Keratinocyte (primary cell): ENCODE measurements around the gene RESP18. TPM values are rescaled to one million over a fixed set of nuclear protein-coding genes. Genes with fewer than 3 reads are reported as not detected.
A peak's percentile ranks its signal among the peaks of the same experiment; 100 is the strongest.

Source experiments
- DNase-seq: peaks from one replicate; pipeline ENCODE4 v3.0.0-alpha.2; 2011; ENCODE audit warnings: low read depth, missing footprints, low spot score
- FAIRE-seq: peaks from 2 replicates; lab custom pipeline; 2011; peaks lifted over from hg19 to GRCh38; lab: Jason Lieb, UNC
- H2AFZ ChIP-seq: 2 replicates; pipeline ENCODE4 v1.6.0; 2012; ENCODE audit warnings: low read length, control low read depth, inconsistent platforms; ENCODE audit not compliant: control insufficient read depth
- H3K27ac ChIP-seq: 2 replicates; pipeline ENCODE4 v1.5.1; 2011; ENCODE audit warnings: low read length; ENCODE audit not compliant: control insufficient read depth, insufficient read depth
- H3K27me3 ChIP-seq: 3 replicates; pipeline ENCODE4 v1.6.0; 2011; ENCODE audit warnings: low read length; ENCODE audit not compliant: control insufficient read depth, insufficient read depth; ENCODE audit errors: extremely low read depth
- H3K36me3 ChIP-seq, 2 experiments: 2 replicates in 1 of 2; 3 replicates in 1 of 2; pipeline ENCODE4 v1.5.1; 2011; ENCODE audit warnings: low read length in 2 of 2, mild to moderate bottlenecking in 1 of 2; ENCODE audit not compliant: control insufficient read depth in 2 of 2, insufficient read depth in 2 of 2; ENCODE audit errors: extremely low read depth in 1 of 2
- H3K4me1 ChIP-seq: 3 replicates; pipeline ENCODE4 v1.5.1; 2011; ENCODE audit warnings: low read length; ENCODE audit not compliant: control insufficient read depth, insufficient read depth; ENCODE audit errors: extremely low read depth
- H3K4me2 ChIP-seq: 3 replicates; pipeline ENCODE4 v1.6.0; 2011; ENCODE audit warnings: low read depth, low read length; ENCODE audit not compliant: control insufficient read depth, insufficient read depth; ENCODE audit errors: extremely low read depth
- H3K4me3 ChIP-seq, 3 experiments: fragments of 200-600 bp in 1 of 3; sonication (generic) in 1 of 3; 2 replicates in 2 of 3; 3 replicates in 1 of 3; pipeline ENCODE4 v1.5.1; 2011 to 2016; ENCODE audit warnings: low read length in 3 of 3, mild to moderate bottlenecking in 3 of 3, control low read depth in 2 of 3, inconsistent platforms in 1 of 3, low read depth in 1 of 3, mixed read lengths in 1 of 3, mixed run types in 1 of 3, moderate library complexity in 1 of 3; ENCODE audit not compliant: control insufficient read depth in 2 of 3, insufficient read depth in 2 of 3; ENCODE audit errors: extremely low read depth in 1 of 3
- H3K79me2 ChIP-seq: 2 replicates; pipeline ENCODE4 v1.6.0; 2012; ENCODE audit warnings: low read length; ENCODE audit not compliant: control insufficient read depth, insufficient read depth
- H3K9ac ChIP-seq: 3 replicates; pipeline ENCODE4 v1.6.0; 2011; ENCODE audit warnings: low read length; ENCODE audit not compliant: control insufficient read depth, insufficient read depth; ENCODE audit errors: extremely low read depth
- H3K9me1 ChIP-seq: 3 replicates; pipeline ENCODE4 v1.6.0; 2011; ENCODE audit warnings: low read length; ENCODE audit not compliant: control insufficient read depth, insufficient read depth; ENCODE audit errors: extremely low read depth
- H3K9me3 ChIP-seq: 2 replicates; pipeline ENCODE4 v1.5.1; 2012; ENCODE audit warnings: low read depth, low read length; ENCODE audit not compliant: control insufficient read depth
- H4K20me1 ChIP-seq: 3 replicates; pipeline ENCODE4 v1.6.0; 2011; ENCODE audit warnings: low read length; ENCODE audit not compliant: control insufficient read depth, insufficient read depth; ENCODE audit errors: extremely low read depth
- EZH2 ChIP-seq: IDR thresholded peaks from one replicate; pipeline ENCODE4 v1.6.1; 2012; ENCODE audit warnings: inconsistent platforms, mild to moderate bottlenecking, low read length, moderate library complexity
- dilution Hi-C: fragments of 300-500 bp; cut with MboI; formaldehyde crosslinking; loops from one replicate; pipeline ENCODE4 v1.7.0; 2020; ENCODE audit warnings: low sequenced_read_pairs; ENCODE audit not compliant: extremely low pct_ligation_motif_present
- polyA plus RNA-seq, 5 experiments: library from polyadenylated mRNA; depleted of rRNA in 3 of 5; stranded (reverse) in 3 of 5; stranded (forward) in 1 of 5; unstranded in 1 of 5; fragments of >200 nt; gene quantifications; 1 replicate in 1 of 5; 2 replicates in 3 of 5; 3 replicates in 1 of 5; pipeline versions ENCODE4 v1.2.1 to v1.2.3, GENCODE V29; 2011 to 2012; ENCODE audit warnings: missing spikeins in 2 of 5, low read depth in 1 of 5, low replicate concordance in 1 of 5
- TF ChIP-seq, protein P1 (sequence below), 3 experiments: IDR thresholded peaks in 1 of 3; conservative IDR thresholded peaks in 1 of 3; optimal IDR thresholded peaks in 1 of 3; 2 replicates in 2 of 3; 3 replicates in 1 of 3; pipeline versions ENCODE3 to v1.5.1; 2011; ENCODE audit warnings: low read length in 3 of 3, mild to moderate bottlenecking in 3 of 3, moderate library complexity in 2 of 3, control low read depth in 1 of 3, inconsistent platforms in 1 of 3; ENCODE audit not compliant: insufficient read depth in 2 of 3; ENCODE audit errors: extremely low read depth in 1 of 3

Gene RESP18
- polyA plus RNA-seq, 1 donor (not counting 4 experiments of a cell fraction or from before 2014, with no cell fraction given): not detected

DNA sequence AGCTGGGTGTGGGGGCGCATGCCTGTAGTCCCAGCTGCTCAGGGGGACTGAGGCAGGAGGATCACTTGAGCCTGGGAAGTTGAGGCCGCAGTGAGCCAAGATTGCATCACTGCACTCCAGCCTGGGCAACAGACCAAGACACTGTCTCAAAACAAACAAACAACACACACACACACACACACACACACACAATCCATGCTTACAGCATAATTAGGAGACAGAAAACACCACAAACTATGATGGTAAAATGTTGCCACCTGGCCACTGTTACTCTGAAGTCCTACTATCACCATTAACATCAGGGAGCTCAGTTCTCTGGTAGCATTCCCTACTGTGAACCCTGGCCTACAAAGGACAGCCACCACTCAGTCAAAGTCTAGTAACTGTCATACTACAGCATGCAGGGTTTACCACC, 36.9 kb upstream of the RESP18 start:
- Histone ChIP-seq H3K27ac (no peak overlapping the region), H3K4me2 (no peak overlapping the region), H3K79me2 (no peaks in the 10 kb centered on the region), H3K9me3 (no peaks in the 10 kb centered on the region), H3K9ac (no peak overlapping the region), H3K9me1 (no peaks in the 10 kb centered on the region), H4K20me1 (no peaks in the 10 kb centered on the region), H3K27me3 (no peaks in the 10 kb centered on the region), H3K4me1 (peaks cover 7% of the 10 kb centered on the region), H2AFZ (no peak overlapping the region), H3K4me3 (no peak overlapping the region), H3K36me3 (peaks cover 7% of the 10 kb centered on the region in 2 experiments)
- dilution Hi-C loops: no loop called here
- DNase-seq (no peak), FAIRE-seq (no peak)
- TF ChIP-seq EZH2: no peak
- TF ChIP-seq, protein P1, sequence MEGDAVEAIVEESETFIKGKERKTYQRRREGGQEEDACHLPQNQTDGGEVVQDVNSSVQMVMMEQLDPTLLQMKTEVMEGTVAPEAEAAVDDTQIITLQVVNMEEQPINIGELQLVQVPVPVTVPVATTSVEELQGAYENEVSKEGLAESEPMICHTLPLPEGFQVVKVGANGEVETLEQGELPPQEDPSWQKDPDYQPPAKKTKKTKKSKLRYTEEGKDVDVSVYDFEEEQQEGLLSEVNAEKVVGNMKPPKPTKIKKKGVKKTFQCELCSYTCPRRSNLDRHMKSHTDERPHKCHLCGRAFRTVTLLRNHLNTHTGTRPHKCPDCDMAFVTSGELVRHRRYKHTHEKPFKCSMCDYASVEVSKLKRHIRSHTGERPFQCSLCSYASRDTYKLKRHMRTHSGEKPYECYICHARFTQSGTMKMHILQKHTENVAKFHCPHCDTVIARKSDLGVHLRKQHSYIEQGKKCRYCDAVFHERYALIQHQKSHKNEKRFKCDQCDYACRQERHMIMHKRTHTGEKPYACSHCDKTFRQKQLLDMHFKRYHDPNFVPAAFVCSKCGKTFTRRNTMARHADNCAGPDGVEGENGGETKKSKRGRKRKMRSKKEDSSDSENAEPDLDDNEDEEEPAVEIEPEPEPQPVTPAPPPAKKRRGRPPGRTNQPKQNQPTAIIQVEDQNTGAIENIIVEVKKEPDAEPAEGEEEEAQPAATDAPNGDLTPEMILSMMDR (optimal IDR thresholded peaks at IDR 0.05 in 1 of 3, IDR thresholded peaks at IDR 0.05 in 1 of 3, conservative IDR thresholded peaks at IDR 0.05 in 1 of 3; ENCODE audit: extremely low read depth in 1 of 3, insufficient read depth in 2 of 3, low read length in 3 of 3): no peak

DNA sequence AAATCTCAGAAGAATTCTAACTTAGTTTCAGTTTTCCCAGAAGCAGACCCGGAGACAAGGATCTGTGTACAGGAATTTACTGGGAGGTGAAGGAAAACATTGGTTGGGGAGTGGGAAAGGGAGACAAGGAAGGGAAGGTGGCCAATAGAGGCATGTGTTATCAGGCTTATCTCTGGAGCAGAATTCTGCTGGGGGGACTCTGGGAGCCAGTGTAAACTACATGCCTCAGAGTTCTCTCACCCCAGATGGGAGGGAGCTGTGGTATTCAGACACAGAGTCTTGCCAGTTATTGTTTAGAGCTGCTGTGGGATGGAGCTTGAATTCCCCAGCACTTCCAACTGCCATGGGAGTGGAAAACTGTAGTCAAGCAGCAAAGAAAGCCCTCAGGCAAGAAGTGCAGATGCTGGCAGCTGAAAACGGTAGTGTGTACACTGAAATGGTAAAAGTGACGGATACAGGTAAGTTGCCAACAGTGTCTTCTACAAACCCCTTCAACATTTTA, 36.2 kb upstream of the RESP18 start:
- H3K27ac ChIP-seq: no peak overlapping the region
- H3K9me1 ChIP-seq: no peaks in the 10 kb centered on the region
- H3K4me3 ChIP-seq: no peak overlapping the region
- FAIRE-seq (peak; percentile 36), DNase-seq (no peak)
- H4K20me1 ChIP-seq: no peaks in the 10 kb centered on the region
- no peaks in the 10 kb centered on the region for H3K9me3 ChIP-seq
- H3K79me2 ChIP-seq: no peaks in the 10 kb centered on the region
- H3K9ac ChIP-seq: no peak overlapping the region
- TF ChIP-seq, protein P1 (optimal IDR thresholded peaks at IDR 0.05 in 1 of 3, IDR thresholded peaks at IDR 0.05 in 1 of 3, conservative IDR thresholded peaks at IDR 0.05 in 1 of 3; ENCODE audit: extremely low read depth in 1 of 3, insufficient read depth in 2 of 3, low read length in 3 of 3): no peak
- TF ChIP-seq EZH2: no peak
- peak overlapping the region; percentile 6 for H3K4me2 ChIP-seq
- no peaks in the 10 kb centered on the region for H3K27me3 ChIP-seq
- no peak overlapping the region for H2AFZ ChIP-seq
- H3K36me3 ChIP-seq: peaks cover 2% of the 10 kb centered on the region in 2 experiments
- H3K4me1 ChIP-seq: peaks cover 7% of the 10 kb centered on the region
- dilution Hi-C loops: no loop called here
